Measurements from ENCODE around the gene SEC23A.
"Not testable (repeated sequence)": the region's sequence is repeated elsewhere in the genome, so short reads cannot be mapped to it uniquely, and the experiment has no call there.

GRCh38 chr14:39137835-39138234, 34.8 kb upstream of the SEC23A start:
- TF ChIP-seq, protein P1, sequence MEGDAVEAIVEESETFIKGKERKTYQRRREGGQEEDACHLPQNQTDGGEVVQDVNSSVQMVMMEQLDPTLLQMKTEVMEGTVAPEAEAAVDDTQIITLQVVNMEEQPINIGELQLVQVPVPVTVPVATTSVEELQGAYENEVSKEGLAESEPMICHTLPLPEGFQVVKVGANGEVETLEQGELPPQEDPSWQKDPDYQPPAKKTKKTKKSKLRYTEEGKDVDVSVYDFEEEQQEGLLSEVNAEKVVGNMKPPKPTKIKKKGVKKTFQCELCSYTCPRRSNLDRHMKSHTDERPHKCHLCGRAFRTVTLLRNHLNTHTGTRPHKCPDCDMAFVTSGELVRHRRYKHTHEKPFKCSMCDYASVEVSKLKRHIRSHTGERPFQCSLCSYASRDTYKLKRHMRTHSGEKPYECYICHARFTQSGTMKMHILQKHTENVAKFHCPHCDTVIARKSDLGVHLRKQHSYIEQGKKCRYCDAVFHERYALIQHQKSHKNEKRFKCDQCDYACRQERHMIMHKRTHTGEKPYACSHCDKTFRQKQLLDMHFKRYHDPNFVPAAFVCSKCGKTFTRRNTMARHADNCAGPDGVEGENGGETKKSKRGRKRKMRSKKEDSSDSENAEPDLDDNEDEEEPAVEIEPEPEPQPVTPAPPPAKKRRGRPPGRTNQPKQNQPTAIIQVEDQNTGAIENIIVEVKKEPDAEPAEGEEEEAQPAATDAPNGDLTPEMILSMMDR (IDR thresholded peaks at IDR 0.05) = not testable (repeated sequence)
- not testable (repeated sequence) for TF ChIP-seq POLR2A (IDR thresholded peaks at IDR 0.05)

Measured in lower leg skin (tissue), 3 donors.